Renal cortex interstitium (tissue), 11 donors: Measurements from ENCODE around the gene FBXL17. TPM values are rescaled to one million over a fixed set of nuclear protein-coding genes. Genes with fewer than 3 reads are reported as not detected.

Experiments used
- DNase-seq, 11 donors: peaks; one replicate each; pipeline ENCODE4 v3.0.0-alpha.2; 2013; ENCODE audit warnings: low read depth in 9 of 11, low spot score in 4 of 11; ENCODE audit errors: extremely low read depth in 1 of 11
- polyA plus RNA-seq, 3 donors: library from polyadenylated mRNA; unstranded; fragments of 120-200 nt; gene quantifications; one replicate each; pipeline ENCODE4 v1.2.1, GENCODE V29; 2013; ENCODE audit not compliant: insufficient read length in 3 of 3

Gene FBXL17
- polyA plus RNA-seq, 3 donors = 27.2 to 33.6 (median 30.4) TPM

GRCh38 chr5:107826311-107827000 is 555.4 kb downstream of the FBXL17 start:
- no peak for DNase-seq

GRCh38 chr5:107824821-107825220 is 557.1 kb downstream of the FBXL17 start:
- DNase-seq = no peak

- no peak for DNase-seq
These were observed 560.6 kb downstream of the FBXL17 start for GRCh38 chr5:107821288-107821687.

GRCh38 chr5:107820429-107820828 is 561.5 kb downstream of the FBXL17 start:
- no peak for DNase-seq

- DNase-seq = no peak
These were observed 563.9 kb downstream of the FBXL17 start for GRCh38 chr5:107817951-107818350.

DNA sequence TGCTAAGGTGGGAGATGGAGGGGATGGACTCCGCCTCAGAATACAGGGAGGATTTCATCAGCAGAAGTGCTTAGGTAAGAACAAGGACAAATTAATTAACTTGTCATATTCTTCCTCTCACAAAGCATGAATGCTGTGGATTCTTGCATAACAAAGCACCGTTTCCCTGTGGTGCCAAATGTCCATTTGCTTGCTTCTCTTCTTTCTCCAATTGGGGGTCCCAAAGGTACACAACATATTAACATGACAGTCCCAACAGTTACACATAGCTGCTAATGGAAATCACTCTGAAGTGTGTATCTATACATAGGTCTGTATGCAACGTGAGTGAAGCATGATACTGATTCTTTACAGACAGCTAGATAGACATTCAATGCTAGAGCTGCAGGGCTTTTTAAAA is 564.5 kb downstream of the FBXL17 start:
- DNase-seq = no peak

DNA sequence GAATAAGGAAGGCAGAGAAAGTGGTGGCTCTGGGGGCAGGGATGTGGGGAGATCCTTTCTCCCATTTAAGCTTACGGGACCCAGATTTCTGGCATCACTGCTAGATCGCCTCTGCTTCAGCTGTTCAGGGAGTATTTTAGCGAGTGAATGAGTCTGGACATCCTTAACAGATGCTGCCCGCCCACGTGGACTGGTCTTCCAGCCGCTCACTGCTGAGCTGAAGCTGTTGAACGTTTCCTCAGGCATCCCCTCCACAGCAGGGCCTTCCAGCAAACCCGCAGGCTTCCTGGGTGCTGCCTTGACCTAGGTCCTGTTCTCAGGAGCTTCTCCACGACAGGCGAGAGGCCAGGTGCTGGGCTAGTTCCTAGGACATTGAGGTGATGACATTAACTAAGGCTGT is 566.8 kb downstream of the FBXL17 start:
- DNase-seq = no peak

DNA sequence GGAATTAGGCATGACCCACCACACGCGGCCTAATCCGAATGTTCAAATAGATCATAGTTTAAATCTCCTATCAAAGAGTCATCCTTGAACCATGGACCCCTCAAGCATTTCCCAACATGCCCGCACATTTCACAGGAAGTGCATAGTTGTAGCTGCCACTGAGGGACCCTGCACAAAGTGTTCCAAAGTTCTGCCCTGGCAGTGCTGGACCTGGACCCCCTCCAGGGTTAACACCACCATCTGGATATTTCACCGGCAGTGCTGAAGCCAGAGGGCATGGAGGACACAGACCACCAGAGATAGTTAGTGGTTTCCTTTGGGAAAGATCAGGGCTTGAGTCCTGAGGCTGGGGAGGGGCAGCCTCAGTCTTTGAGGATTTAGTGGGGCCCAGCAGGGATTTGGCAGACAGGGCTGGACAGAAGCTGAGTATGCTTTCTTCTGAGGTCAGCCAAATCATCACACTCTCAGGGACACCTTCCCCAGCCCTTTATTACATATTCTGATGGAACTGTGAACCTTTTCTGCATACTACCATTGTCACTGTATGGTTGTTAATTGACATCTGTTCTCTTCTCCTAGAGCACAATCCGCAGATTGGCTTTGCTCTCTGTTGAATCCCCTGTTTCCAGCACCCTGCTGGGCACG is 567.6 kb downstream of the FBXL17 start:
- DNase-seq = no peak

- DNase-seq = no peak
These were observed 568.3 kb downstream of the FBXL17 start for GRCh38 chr5:107813559-107813958.

DNA sequence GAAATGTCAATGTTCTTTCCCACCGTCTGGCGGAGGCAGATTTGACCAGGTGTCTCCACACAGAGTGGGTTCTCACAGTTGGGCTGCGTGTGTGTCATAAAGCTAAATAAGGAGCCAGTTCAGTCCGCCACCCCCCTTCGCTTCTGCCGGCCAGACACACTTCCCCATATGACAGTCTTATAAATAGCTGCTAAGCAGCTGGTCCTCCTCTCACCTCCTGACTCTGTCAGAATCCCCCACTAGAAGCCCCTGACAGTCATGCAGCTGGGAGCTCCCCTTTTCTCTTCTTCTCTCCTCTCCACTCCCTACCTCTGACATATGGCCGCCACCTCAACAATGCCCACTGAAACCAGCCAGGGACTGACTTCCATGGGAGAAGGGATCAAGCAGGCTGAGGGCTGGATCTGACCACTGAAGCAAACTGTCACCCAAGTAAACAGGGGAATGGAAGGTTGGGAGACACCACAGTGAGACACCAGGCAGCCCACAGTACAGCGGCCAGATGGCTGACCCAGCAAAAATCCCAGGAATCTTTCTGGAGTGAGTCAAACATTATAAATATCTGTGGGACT is 569.2 kb downstream of the FBXL17 start:
- peak in 1 of 11 donors; percentile 29 for DNase-seq

DNA sequence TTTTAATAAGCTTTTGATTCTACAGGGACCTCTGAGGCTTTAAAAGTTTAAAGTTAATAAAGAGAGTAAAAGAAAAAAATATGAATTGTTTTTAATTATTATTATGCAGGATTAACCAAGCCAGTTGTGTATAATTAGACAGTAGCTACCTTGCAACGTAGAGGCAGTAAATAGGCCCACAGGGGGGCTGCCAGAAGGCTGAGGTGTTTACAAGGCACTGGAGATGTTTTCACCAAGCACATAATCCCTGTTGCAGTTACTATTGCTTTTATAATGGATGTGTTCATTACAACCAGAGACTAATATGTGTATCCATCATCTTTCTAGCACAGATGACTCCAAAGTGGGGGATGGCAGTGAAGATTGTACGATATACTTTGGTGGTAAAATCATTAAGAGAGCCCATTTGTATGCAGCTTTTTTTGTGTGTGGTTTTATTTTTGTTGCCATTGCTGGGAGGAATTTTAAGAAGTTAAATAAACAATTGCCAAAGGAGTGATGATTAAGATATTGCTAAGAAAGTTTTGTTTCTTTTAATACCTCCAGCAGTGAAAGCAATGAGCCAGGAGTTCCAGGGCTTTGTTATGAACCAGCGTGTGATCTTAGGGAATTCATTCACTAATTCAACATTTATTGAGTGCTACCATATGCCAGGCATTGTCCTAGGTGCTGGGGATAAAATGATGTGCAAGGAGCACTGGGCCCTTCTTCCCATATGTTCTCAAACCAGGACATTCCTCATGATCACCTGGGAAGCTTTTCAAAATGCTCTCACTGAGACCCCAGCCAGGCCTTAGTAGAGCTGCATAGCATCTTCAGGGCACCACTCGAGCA is 572.5 kb downstream of the FBXL17 start:
- no peak for DNase-seq
